ENCODE data around the gene LTA. TPM values are rescaled to one million over a fixed set of nuclear protein-coding genes. Genes with fewer than 3 reads are reported as not detected.

LTA gene
- total RNA-seq, 4 donors from 2014 or later: 0.30 TPM; not detected in 3

- no peaks in the 10 kb centered on the region for H3K36me3 ChIP-seq
- H3K27me3 ChIP-seq: no peaks in the 10 kb centered on the region
- intact Hi-C loops (cut with DNase I; ENCODE audit: low total_unique reads): no loop called here
- TF ChIP-seq POLR2A (IDR thresholded peaks at IDR 0.05): no peak
- TF ChIP-seq CTCF (IDR thresholded peaks at IDR 0.05): no peak
- no peak overlapping the region for H3K4me3 ChIP-seq
- no peak for DNase-seq
- no peaks in the 10 kb centered on the region for H3K9me3 ChIP-seq
- H3K4me1 ChIP-seq: no peaks in the 10 kb centered on the region
- H3K27ac ChIP-seq: no peak overlapping the region
Measured at GRCh38 chr6:31529329-31530150, 42.5 kb upstream of the LTA start.

- Histone ChIP-seq H3K36me3 (no peaks in the 10 kb centered on the region), H3K4me1 (no peaks in the 10 kb centered on the region), H3K4me3 (no peak overlapping the region)
Measured at GRCh38 chr6:31530659-31531058, 41.4 kb upstream of the LTA start.

GRCh38 chr6:31531162-31531561 lies 40.9 kb upstream of the LTA start:
- no peaks in the 10 kb centered on the region for H3K9me3 ChIP-seq
- H3K4me1 ChIP-seq: no peaks in the 10 kb centered on the region
- no peak overlapping the region for H3K4me3 ChIP-seq
- H3K27ac ChIP-seq: no peak overlapping the region
- intact Hi-C loops (cut with DNase I; ENCODE audit: low total_unique reads): no loop called here
- TF ChIP-seq POLR2A (IDR thresholded peaks at IDR 0.05) (no peak), CTCF (IDR thresholded peaks at IDR 0.05) (no peak)
- H3K36me3 ChIP-seq: no peaks in the 10 kb centered on the region
- no peaks in the 10 kb centered on the region for H3K27me3 ChIP-seq
- DNase-seq: no peak

More at GRCh38 chr6:31530659-31531058, 41.4 kb upstream of the LTA start:
- H3K27ac ChIP-seq: no peak overlapping the region
- TF ChIP-seq CTCF (IDR thresholded peaks at IDR 0.05): no peak
- TF ChIP-seq POLR2A (IDR thresholded peaks at IDR 0.05): no peak
- H3K9me3 ChIP-seq: no peaks in the 10 kb centered on the region
- intact Hi-C loops (cut with DNase I; ENCODE audit: low total_unique reads): no loop called here
- H3K27me3 ChIP-seq: no peaks in the 10 kb centered on the region
- no peak for DNase-seq

GRCh38 chr6:31531771-31532643 lies 40.1 kb upstream of the LTA start:
- Histone ChIP-seq H3K4me1 (no peaks in the 10 kb centered on the region), H3K36me3 (no peaks in the 10 kb centered on the region), H3K27ac (no peak overlapping the region), H3K27me3 (no peaks in the 10 kb centered on the region), H3K9me3 (no peaks in the 10 kb centered on the region), H3K4me3 (no peak overlapping the region)
- DNase-seq: no peak
- TF ChIP-seq POLR2A (IDR thresholded peaks at IDR 0.05) (no peak), CTCF (IDR thresholded peaks at IDR 0.05) (no peak)
- intact Hi-C loops (cut with DNase I; ENCODE audit: low total_unique reads): no loop called here

All from uterus (tissue), 4 donors.